ENCODE data around the gene AKAP13.
"Not testable (repeated sequence)": the region's sequence is repeated elsewhere in the genome, so short reads cannot be mapped to it uniquely, and the experiment has no call there.

Gene AKAP13

DNA sequence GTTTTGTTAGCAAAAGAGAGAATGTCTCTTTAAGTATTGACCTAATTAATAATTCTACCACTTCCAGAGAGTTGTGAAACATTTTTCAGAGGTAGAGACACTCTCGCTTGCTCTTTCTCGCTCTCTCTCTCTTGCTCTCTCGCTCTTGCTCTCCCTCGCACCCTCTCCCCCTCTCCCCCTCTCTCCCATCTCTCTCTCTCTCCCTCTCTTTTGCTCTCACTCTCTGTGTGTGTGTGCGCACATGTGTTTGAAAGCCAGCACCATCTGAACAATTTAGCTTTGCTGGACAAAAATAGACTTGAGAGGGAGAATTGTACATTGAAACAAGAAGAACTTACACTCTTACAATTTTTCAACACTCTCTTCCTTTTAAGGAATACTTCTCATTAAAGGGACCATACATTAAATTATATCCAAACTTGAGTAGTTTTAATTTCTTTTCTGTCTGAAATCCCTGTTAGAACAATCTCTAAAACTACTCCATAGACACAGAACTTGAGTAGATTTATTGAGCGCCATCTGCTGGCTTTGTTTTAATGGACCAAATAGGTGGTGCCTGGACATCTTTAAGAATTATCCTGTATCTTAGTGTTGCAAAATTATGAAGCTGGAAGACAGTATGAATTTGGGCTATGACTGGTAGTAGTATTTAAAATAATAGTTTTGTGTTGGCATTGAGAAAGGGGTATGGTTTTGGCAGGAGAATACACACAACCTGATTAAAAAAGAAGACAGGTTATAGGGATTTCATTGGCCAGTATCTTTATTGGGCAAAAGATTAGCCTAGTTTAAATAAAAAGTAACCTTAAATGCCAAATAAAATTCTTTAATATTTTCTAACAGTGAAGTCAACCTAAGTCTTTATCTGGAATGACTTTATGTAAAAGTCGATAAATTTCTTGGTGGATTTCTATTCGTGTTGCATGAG is 124.6 kb downstream of the AKAP13 start:
- DNase-seq: no peak

DNA sequence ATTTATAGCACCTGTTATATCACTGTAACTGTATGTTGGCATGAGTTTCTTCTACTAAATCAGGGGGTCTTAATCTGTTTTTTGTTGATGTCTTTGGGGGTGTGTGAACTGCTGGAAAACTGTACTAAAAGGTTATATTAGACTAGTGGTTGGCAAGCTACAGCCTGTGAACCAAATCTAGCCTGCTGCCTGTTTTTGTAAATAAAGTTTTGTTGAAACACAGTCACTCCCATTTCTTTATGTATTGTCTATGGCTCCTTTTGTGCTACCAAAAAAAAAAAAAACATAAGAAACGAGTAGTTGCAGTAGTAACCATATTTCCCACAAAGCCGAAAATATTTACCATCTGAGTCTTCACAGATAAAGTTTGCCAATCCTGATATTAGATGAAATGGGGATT is 126.7 kb downstream of the AKAP13 start:
- no peak for DNase-seq

GRCh38 chr15:85509973-85510372 is 129.6 kb downstream of the AKAP13 start:
- no peak for DNase-seq

DNA sequence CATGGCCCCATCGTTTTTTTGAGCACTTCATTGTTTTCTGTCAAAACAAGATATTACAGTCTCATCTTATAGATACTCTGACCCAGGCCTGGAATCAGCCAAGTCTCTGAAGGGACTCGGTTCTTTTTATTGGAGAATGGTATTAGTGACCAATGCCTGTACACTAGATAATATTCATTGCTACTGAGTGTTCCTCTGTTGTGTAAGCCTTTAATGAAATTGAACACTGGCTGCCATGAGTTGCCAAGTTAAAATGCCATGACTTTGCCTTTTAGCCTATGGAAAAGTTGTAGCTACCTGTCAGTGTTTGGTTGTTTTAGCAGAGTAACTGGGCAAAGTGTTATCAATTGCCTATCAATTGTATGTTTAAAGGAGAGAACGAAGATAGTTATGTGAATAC is 134.0 kb downstream of the AKAP13 start:
- no peak for DNase-seq

GRCh38 chr15:85515212-85515611 is 134.8 kb downstream of the AKAP13 start:
- no peak for DNase-seq

DNA sequence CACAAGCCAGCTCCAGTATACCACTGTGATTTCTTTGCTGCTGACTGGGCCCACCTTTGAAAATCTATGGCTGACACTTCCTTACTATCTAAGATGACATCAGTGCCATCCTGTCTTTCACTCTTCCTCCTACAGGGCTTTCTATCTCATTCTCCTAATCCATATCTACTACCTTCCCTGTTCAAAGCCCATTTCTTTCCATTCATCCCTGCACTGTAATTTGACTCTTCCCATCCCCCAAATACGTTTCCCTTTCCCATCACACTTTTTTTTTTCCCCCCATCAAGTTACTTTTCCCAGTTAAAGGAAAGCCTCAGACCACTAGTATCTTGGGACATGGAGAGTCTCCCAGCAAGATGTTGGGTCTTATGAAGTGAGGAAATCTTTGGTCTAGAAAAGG is 136.7 kb downstream of the AKAP13 start:
- DNase-seq: no peak

DNA sequence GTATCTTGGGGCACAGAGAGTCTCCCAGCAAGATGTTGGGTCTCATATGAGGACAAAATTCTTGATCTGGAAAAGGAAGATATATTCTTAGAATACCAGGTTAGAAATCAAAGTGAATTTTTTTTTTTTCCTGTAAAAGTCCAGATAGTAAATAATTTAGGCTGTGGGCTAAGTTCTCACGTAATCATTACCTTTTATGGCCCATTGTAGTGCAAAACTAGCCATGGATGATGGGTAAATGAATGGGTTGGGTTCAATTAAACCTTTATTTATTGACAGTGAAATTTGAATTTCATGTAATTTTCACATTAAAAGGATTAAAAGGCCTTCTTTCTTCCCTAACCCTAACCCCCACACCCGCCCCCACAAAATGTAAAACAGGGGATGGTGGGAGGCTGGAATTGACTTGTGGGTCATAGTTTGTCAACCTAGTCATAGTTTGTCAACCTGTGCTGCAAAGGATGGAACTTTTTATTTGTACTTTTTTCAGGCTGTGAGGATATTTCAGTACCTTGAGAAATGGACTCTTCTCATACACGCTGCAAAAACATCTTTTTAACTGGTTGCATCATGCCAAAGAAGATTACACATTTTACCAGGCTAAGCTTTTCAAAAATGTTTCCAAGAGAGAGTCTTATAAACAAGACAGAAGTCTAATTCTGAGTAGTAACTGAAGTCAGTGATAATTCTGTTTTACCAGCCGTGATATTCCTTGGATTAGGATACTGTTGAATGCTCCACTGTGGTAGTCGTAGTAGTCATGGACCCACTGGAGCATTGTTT is 138.8 kb downstream of the AKAP13 start:
- no peak for DNase-seq

GRCh38 chr15:85520650-85521049 is 140.2 kb downstream of the AKAP13 start:
- no peak for DNase-seq

DNA sequence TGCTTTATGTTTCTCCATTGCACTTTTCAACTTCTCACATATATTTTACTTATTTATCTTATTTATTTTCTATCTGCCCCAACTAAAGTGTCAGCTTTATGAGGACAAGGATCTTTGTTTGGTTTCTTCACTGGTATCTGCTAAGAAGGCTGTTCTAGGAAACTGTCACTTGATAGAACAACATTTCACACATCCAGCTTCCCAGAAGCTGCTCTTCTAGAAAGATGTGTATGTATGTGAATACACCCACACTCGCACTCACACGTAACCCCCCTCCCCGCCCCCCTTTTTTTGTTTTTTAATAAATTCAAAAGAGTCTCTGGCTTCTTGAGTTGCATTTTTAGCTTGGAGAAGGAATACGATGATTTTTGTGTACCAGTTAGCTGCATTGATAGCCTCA is 143.1 kb downstream of the AKAP13 start:
- no peak for DNase-seq

GRCh38 chr15:85525755-85526154 is 145.4 kb downstream of the AKAP13 start:
- DNase-seq: no peak

DNA sequence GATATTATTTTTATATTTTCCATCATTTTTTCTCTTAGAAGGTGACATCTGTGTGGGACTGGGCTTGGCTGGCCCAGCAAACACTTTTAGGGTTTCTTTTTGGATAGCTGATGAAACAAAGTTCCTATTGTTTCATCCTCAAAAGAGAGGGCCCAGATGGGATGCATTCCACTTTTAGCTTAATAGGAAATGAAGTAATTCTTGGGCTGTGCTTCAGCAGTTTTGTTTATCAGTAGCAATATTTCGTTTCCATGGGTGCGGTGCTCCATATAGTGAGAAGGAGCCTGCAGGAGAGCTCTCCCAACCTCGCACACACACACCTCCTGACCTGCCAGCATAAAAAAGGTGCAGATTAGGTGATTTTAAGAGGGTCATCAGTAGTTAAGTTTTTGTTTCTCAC is 147.5 kb downstream of the AKAP13 start:
- no peak for DNase-seq

GRCh38 chr15:85530079-85530478 is 149.7 kb downstream of the AKAP13 start:
- DNase-seq: no peak

- no peak for DNase-seq
Measured at GRCh38 chr15:85531083-85531482, 150.7 kb downstream of the AKAP13 start.

DNA sequence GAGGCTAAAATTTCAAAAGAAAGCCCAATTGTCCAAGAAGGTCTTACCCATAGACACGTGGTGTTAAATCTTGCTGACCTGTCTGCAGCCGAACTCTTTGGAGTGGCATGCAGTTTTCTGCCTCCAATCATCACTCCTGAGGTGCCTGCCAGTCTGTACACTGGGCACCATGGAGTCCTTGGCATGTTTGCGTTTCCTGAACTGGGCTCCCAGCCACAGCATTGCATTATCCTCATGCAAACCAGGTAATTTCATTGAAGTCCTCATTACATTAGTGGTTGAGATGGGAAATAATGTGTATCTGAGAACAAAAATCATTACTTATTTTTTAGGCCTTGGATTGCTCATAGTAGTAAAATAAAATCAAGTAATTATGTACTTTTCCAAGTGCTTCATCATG is 152.3 kb downstream of the AKAP13 start:
- no peak for DNase-seq

DNA sequence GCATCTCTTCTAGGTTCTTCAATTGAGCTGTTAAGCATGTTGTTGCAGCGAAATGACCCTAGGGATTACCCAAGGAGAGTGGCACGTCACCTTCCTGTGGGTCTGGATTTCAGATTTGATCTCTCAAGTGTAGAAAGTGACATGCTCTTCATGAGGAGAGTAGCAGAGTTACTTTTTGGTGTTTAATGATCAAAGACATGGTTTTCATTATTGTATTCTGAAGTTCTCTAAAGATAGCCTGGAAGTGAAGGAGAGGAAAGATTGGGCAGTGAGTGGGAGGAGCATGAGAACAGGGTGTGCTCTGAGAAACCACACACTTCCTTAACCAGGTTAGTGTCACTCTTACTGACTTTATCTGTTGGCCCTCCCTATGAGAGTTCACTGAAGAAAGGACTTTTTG is 153.6 kb downstream of the AKAP13 start:
- no peak for DNase-seq

GRCh38 chr15:85535533-85536330 is 155.3 kb downstream of the AKAP13 start:
- not testable (repeated sequence) for DNase-seq

DNA sequence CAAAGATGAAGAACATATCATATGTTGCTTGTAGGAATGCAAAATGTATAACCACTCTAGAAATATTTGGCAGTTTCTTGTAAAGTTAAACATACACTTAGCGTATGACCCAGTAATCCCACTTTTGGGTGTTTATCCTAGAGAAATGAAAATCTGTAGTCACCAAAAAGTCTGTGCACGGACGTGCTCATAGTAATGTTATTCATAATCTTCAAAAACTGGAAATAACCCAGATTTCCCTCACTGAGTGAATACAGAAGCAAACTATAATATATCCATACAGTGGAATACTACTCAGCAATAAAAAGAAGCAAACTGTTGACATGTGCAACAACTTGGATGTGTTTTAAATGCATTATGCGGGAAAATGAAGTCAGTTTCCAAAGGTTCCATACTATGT is 155.9 kb downstream of the AKAP13 start:
- DNase-seq: no peak

DNA sequence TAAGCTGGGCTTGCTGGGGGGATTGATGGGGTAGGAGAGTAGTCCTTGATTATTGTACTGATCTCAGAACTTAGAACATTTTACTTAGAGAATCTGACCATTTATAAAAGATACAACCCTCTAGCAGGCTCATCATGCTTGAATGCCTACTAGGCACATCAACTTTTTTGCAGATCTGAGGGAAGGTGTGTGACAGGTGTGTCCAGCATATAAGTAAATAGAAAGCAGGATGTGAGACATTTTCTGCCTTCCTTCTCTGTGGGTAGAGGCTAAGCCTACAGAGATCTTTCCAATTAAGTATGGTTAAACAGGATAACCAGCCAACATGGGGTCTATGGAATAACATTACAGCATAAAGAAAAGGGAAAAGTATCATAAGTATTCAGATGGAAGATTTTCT is 159.1 kb downstream of the AKAP13 start:
- DNase-seq: no peak

GRCh38 chr15:85540085-85540797 is 159.8 kb downstream of the AKAP13 start:
- no peak for DNase-seq

GRCh38 chr15:85541744-85542143 is 161.3 kb downstream of the AKAP13 start:
- no peak for DNase-seq

- DNase-seq: no peak
Measured at GRCh38 chr15:85542488-85542887, 162.1 kb downstream of the AKAP13 start.

DNA sequence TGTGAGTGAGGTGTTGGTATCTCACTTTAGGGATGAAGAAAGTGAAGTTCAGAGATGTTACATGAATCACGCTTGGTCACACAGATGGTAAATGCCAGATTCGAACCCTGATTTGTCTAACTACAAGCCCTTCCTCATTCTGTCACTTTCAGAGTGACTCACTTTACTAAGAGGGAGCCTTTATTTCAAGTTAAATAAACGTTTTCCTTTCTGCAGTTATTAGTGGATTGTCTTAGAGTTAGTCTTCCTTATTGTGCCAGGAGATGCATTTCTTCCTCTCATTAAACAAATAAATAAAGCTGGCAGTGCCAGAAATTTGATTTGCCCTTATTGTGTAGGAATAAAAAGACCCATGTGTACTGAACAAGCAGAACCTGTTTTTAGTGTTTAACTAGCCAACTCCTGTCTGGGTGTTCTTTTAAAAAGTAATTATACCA is 162.5 kb downstream of the AKAP13 start:
- no peak for DNase-seq

DNA sequence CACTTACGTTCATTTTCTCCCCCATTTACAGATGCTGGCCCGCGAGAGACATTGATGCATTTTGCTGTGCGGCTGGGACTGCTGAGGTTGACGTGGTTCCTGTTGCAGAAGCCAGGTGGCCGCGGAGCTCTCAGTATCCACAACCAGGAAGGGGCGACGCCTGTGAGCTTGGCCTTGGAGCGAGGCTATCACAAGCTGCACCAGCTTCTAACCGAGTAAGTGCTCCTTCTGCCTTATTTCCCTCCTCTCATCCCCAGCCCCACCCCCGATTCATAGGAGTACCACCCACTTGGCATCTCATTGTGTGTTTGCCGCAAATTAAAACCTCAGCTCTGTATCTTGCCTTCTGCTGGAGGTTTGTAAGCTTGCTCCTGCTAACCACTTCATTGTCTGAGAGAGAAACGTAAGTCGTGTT is 163.3 kb downstream of the AKAP13 start:
- DNase-seq: peak; percentile 57

All from islet precursor cell (in vitro differentiated cells).